Mesothelial cell of epicardium (in vitro differentiated cells): Measurements from ENCODE around the gene ACTN1. TPM values are rescaled to one million over a fixed set of nuclear protein-coding genes. Genes with fewer than 3 reads are reported as not detected.

Source experiments
- DNase-seq, 2 experiments: peaks; one replicate each; pipeline ENCODE4 v3.0.0; 2021; ENCODE audit warnings: low spot score in 2 of 2; ENCODE audit not compliant: unreplicated experiment in 2 of 2
- H3K27ac Mint-ChIP-seq: 2 replicates; pipeline ENCODE4 v1.8.0; 2021; ENCODE audit warnings: mixed read lengths
- H3K27me3 Mint-ChIP-seq: 2 replicates; pipeline ENCODE4 v1.8.0; 2021; ENCODE audit warnings: low read depth, mixed read lengths
- H3K36me3 Mint-ChIP-seq: 2 replicates; pipeline ENCODE4 v1.8.0; 2021; ENCODE audit warnings: mixed read lengths
- H3K4me1 Mint-ChIP-seq: 2 replicates; pipeline ENCODE4 v1.8.0; 2021; ENCODE audit warnings: mixed read lengths
- H3K4me3 Mint-ChIP-seq: 2 replicates; pipeline ENCODE4 v1.8.0; 2021; ENCODE audit warnings: mild to moderate bottlenecking, moderate library complexity, mixed read lengths
- H3K9me3 Mint-ChIP-seq: 2 replicates; pipeline ENCODE4 v1.8.0; 2021; ENCODE audit warnings: mixed read lengths
- total RNA-seq: library from RNA; stranded (reverse); gene quantifications from 3 replicates; pipeline ENCODE4 v1.2.1, GENCODE V29; 2021
- TF ChIP-seq, protein P1 (sequence below): fragments of 200-600 bp; sonication (generic); IDR thresholded peaks from one replicate; pipeline ENCODE4 v1.5.0; 2021; ENCODE audit warnings: antibody characterized with exemption; ENCODE audit not compliant: unreplicated experiment

The ACTN1 gene
- total RNA-seq, 1 donor from 2014 or later, result 166 TPM

DNA sequence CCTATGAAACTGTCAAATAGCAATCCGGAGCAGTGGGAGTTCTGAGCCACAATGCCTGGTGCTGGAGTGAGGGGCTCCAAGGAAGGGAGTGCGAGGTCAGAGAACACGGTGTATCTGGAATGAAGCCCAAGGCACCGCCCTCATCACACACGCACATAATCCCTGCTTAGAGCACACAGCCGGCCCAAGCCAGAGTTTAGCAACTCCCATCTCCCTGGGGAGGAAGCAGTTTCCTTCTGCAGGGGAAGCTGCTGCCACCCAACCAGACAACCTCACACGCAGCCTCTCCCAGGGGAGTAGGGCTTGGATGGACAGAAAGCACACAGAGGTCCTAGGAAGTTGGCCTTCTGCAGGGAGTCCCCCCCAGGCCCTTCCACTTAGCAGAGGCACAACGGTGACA, 31.3 kb downstream of the ACTN1 start:
- Mint-ChIP-seq H3K27ac (peak overlapping the region; percentile 67), H3K36me3 (no peaks in the 10 kb centered on the region), H3K27me3 (no peaks in the 10 kb centered on the region), H3K4me3 (no peak overlapping the region), H3K9me3 (no peaks in the 10 kb centered on the region), H3K4me1 (peaks cover 55% of the 10 kb centered on the region)
- DNase-seq, result no peak
- TF ChIP-seq, protein P1, sequence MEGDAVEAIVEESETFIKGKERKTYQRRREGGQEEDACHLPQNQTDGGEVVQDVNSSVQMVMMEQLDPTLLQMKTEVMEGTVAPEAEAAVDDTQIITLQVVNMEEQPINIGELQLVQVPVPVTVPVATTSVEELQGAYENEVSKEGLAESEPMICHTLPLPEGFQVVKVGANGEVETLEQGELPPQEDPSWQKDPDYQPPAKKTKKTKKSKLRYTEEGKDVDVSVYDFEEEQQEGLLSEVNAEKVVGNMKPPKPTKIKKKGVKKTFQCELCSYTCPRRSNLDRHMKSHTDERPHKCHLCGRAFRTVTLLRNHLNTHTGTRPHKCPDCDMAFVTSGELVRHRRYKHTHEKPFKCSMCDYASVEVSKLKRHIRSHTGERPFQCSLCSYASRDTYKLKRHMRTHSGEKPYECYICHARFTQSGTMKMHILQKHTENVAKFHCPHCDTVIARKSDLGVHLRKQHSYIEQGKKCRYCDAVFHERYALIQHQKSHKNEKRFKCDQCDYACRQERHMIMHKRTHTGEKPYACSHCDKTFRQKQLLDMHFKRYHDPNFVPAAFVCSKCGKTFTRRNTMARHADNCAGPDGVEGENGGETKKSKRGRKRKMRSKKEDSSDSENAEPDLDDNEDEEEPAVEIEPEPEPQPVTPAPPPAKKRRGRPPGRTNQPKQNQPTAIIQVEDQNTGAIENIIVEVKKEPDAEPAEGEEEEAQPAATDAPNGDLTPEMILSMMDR, result no peak

DNA sequence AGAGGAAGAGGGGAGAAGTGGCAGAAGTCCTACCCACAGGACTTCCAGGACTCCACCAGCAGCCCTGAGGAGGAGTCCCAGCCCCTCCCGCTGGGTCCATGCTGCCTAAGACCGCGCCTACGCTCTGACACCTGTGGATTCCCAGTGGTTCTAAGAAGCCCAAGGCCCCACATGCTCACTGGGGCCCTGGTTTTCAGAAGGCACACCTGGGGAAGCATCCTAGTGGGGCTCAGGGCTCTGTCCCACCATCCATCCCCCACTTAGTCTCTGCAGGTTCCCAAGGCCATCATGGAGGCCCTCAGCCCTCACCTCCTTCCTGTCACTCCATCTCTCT, 32.6 kb downstream of the ACTN1 start:
- no peak overlapping the region for H3K4me3 Mint-ChIP-seq
- H3K27me3 Mint-ChIP-seq, result no peaks in the 10 kb centered on the region
- no peak for DNase-seq
- no peaks in the 10 kb centered on the region for H3K36me3 Mint-ChIP-seq
- no peak overlapping the region for H3K27ac Mint-ChIP-seq
- no peaks in the 10 kb centered on the region for H3K9me3 Mint-ChIP-seq
- TF ChIP-seq, protein P1, result no peak
- peaks cover 54% of the 10 kb centered on the region for H3K4me1 Mint-ChIP-seq

DNA sequence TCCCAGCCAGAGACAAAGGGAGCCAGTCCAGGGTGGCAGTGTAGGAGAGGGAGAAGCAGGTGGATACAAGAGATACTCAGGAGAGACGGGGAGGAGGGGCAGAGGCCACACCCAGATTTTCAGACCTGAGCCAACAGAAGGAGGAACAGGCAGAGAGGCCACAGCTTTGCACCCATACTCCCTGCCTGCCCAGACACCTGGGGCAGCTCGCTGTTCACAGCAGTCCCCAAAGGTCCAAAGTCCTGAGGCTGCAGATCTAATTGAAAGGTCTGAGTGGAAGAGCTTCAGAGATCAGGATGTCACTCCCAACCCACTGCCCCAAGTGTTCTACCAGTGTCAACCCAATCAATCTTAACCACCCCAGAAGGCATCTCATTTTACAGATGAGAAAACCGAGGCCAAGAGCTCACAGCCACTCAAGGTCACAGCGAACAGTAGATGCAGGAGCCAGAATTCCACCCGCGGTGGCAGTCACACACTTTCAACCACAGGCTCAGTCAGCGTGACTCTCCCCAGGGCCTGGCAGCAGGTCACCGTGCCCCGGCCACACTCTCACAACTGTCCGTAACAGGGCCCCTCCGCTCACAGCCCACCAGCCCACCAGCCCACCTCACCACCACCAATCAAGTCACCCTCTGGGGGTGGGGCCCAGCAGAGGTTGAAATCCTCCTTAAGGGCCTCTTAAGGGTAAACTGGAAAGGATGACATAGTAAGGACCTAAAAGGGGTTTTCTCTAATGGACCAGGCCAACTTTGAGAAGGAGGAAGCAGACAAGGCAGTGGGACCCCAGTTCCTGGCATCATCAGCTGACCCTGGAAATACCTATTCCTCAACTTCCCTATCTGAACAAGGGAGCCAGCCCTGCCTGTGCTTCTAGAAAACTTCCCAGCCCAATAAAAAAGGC, 33.3 kb downstream of the ACTN1 start:
- no peak overlapping the region for H3K4me3 Mint-ChIP-seq
- no peaks in the 10 kb centered on the region for H3K36me3 Mint-ChIP-seq

DNA sequence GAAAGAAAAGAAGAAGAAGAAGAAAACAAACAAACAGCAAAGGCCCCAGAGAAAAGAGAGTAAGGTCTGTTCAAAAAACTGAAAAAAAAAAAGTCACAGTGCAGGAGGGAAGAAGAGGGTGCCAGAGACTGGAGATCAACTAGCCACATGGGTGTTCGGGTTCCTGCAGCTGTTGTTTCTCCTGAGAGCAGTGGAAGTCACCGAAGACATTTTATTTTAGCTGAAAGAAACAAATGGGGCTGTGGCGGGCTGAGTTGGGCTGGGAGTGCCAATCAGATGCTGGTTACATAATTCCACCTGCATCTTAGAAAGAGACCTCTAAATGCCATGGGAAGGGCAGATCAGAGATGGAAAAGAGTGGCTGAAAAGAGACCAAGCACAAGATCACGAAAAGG, 33.9 kb downstream of the ACTN1 start:
- Mint-ChIP-seq H3K27ac (peak overlapping the region; percentile 2), H3K4me1 (peaks cover 50% of the 10 kb centered on the region), H3K4me3 (no peak overlapping the region), H3K36me3 (no peaks in the 10 kb centered on the region), H3K9me3 (no peaks in the 10 kb centered on the region), H3K27me3 (no peaks in the 10 kb centered on the region)
- TF ChIP-seq, protein P1, result no peak
- no peak for DNase-seq

More for the DNA sequence above, 33.3 kb downstream of the ACTN1 start:
- H3K27ac Mint-ChIP-seq, result peak overlapping the region; percentile 12
- TF ChIP-seq, protein P1, result no peak
- no peak for DNase-seq
- no peaks in the 10 kb centered on the region for H3K9me3 Mint-ChIP-seq
- H3K27me3 Mint-ChIP-seq, result no peaks in the 10 kb centered on the region
- H3K4me1 Mint-ChIP-seq, result peaks cover 49% of the 10 kb centered on the region

DNA sequence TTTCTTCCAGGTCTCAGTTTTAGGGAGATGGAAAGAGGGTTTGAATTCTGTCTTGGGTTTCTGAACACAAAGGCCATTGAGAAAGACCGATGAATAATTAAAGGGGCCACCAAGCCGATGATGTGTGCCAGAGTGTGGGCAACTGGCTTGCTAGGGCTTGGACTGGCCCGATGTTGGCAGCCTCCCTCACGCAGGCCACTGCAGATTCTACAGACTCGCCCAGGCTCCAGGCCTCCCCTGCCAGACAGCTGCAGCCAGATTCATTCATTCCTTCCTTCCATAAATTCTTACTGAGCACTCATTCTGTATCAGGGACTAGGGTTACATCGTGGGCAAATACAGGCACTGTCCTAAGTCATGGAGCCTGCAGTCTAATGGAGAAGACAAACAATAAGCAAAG, 34.9 kb downstream of the ACTN1 start:
- no peak overlapping the region for H3K4me3 Mint-ChIP-seq
- H3K27me3 Mint-ChIP-seq, result no peaks in the 10 kb centered on the region
- no peaks in the 10 kb centered on the region for H3K9me3 Mint-ChIP-seq
- TF ChIP-seq, protein P1, result no peak
- no peak for DNase-seq
- no peaks in the 10 kb centered on the region for H3K36me3 Mint-ChIP-seq
- peak overlapping the region; percentile 30 for H3K27ac Mint-ChIP-seq
- peaks cover 53% of the 10 kb centered on the region for H3K4me1 Mint-ChIP-seq
